HG02973 (cell line): ENCODE results near the gene SLC17A4.

Source experiments
- ATAC-seq: cut with Tn5 transposase; IDR thresholded peaks from one replicate; pipeline ENCODE4 v1.9.1; 2021; ENCODE audit warnings: moderate library complexity; ENCODE audit not compliant: unreplicated experiment

Gene SLC17A4

GRCh38 chr6:25749837-25750236 lies 4.7 kb upstream of the SLC17A4 start:
- ATAC-seq = no peak

GRCh38 chr6:25750906-25751305 lies 3.6 kb upstream of the SLC17A4 start:
- no peak for ATAC-seq

- ATAC-seq = no peak
These were observed 1.5 kb upstream of the SLC17A4 start for GRCh38 chr6:25753079-25753478.

GRCh38 chr6:25755483-25755882 lies 941 bp downstream of the SLC17A4 start:
- ATAC-seq = no peak

- no peak for ATAC-seq
These were observed 2.1 kb downstream of the SLC17A4 start for GRCh38 chr6:25756382-25757363.

GRCh38 chr6:25757936-25758642 lies 3.5 kb downstream of the SLC17A4 start:
- ATAC-seq = no peak

GRCh38 chr6:25764611-25765010 lies 10.1 kb downstream of the SLC17A4 start:
- no peak for ATAC-seq

GRCh38 chr6:25768566-25768965 lies 14.0 kb downstream of the SLC17A4 start:
- no peak for ATAC-seq

- no peak for ATAC-seq
These were observed 15.4 kb downstream of the SLC17A4 start for GRCh38 chr6:25769983-25770382.

GRCh38 chr6:25774120-25774715 lies 19.7 kb downstream of the SLC17A4 start:
- no peak for ATAC-seq

GRCh38 chr6:25777031-25777430 lies 22.5 kb downstream of the SLC17A4 start:
- ATAC-seq = no peak

GRCh38 chr6:25777856-25778649 lies 23.5 kb downstream of the SLC17A4 start:
- no peak for ATAC-seq

- no peak for ATAC-seq
These were observed 26.6 kb downstream of the SLC17A4 start for GRCh38 chr6:25781134-25781533.

GRCh38 chr6:25787428-25787827 lies 32.9 kb downstream of the SLC17A4 start:
- no peak for ATAC-seq

GRCh38 chr6:25788305-25788922 lies 33.9 kb downstream of the SLC17A4 start:
- ATAC-seq = no peak

GRCh38 chr6:25789475-25789874 lies 34.9 kb downstream of the SLC17A4 start:
- ATAC-seq = no peak

- ATAC-seq = no peak
These were observed 37.5 kb downstream of the SLC17A4 start for GRCh38 chr6:25792016-25792415.

GRCh38 chr6:25793970-25794369 lies 39.4 kb downstream of the SLC17A4 start:
- ATAC-seq = no peak

- no peak for ATAC-seq
These were observed 40.2 kb downstream of the SLC17A4 start for GRCh38 chr6:25794784-25795183.

GRCh38 chr6:25801436-25801835 lies 46.9 kb downstream of the SLC17A4 start:
- ATAC-seq = no peak
